A549 (cell line): Measurements from ENCODE around the gene TFEB. TPM values are rescaled to one million over a fixed set of nuclear protein-coding genes. Genes with fewer than 3 reads are reported as not detected.

Experiments
- ATAC-seq, 2 experiments: fragments of 200-7000 bp in 1 of 2; fragments of >200 bp in 1 of 2; cut with Nextera tagmentation in 1 of 2; cut with Tn5 transposase in 1 of 2; 3 replicates each; pipeline versions ENCODE4 v1.8.0 to v1.9.1; 2018 to 2020; ENCODE audit warnings: mild to moderate bottlenecking in 1 of 2, moderate library complexity in 1 of 2
- CTCF ChIA-PET: fragments of 300-600 bp; sonication (Branson Sonifier 250); formaldehyde crosslinking; extraction: SDS; loops from one replicate; lab custom pipeline; 2021; ENCODE audit warnings: antibody characterized with exemption, inconsistent platforms; lab: Yijun Ruan, JAX
- POLR2A ChIA-PET: fragments of 350-600 bp; formaldehyde crosslinking; extraction: SDS; loops from one replicate; lab custom pipeline; 2021; ENCODE audit warnings: antibody characterized with exemption, inconsistent platforms; lab: Yijun Ruan, JAX
- DNase-seq, 2 experiments: peaks; one replicate each; pipeline versions ENCODE4 v3.0.0 to v3.0.0-alpha.2; 2011 to 2016; ENCODE audit warnings: low read depth in 1 of 2, low spot score in 1 of 2
- FAIRE-seq: peaks from 2 replicates; lab custom pipeline; 2011; peaks lifted over from hg19 to GRCh38; lab: Jason Lieb, UNC
- H3K27ac ChIP-seq, 2 experiments: fragments of >200 bp; sonication (Bioruptor Twin); formaldehyde crosslinking; 3 replicates each; pipeline ENCODE4 v1.5.1; 2016 to 2017
- H3K4me1 ChIP-seq: fragments of >200 bp; sonication (Bioruptor Twin); formaldehyde crosslinking; 3 replicates; pipeline ENCODE4 v1.6.1; 2016
- H3K4me2 ChIP-seq: fragments of >200 bp; sonication (Bioruptor Twin); formaldehyde crosslinking; 3 replicates; pipeline ENCODE4 v1.6.1; 2016
- H3K4me3 ChIP-seq: fragments of >200 bp; sonication (Bioruptor Twin); formaldehyde crosslinking; 3 replicates; pipeline ENCODE4 v1.5.1; 2016
- H3K9me3 ChIP-seq: fragments of >200 bp; sonication (Bioruptor Twin); formaldehyde crosslinking; 3 replicates; pipeline ENCODE4 v1.6.1; 2016
- CEBPB ChIP-seq, 2 experiments: fragments of >200 bp in 1 of 2; sonication (Bioruptor Twin) in 1 of 2; formaldehyde crosslinking in 1 of 2; IDR thresholded peaks; 2 replicates each; pipeline ENCODE4 v1.6.1; 2012 to 2016
- CHD4 ChIP-seq: fragments of 200-600 bp; sonication (generic); IDR thresholded peaks from 2 replicates; pipeline ENCODE4 v1.6.1; 2016; ENCODE audit warnings: antibody characterized with exemption, mild to moderate bottlenecking, borderline replicate concordance
- FOSB ChIP-seq: fragments of 250-450 bp; sonication (Bioruptor Pico); IDR thresholded peaks from 2 replicates; pipeline ENCODE4 v1.5.0; 2020; ENCODE audit warnings: mild to moderate bottlenecking, moderate library complexity
- HEYL ChIP-seq: fragments of 250-450 bp; sonication (Bioruptor Pico); IDR thresholded peaks from 2 replicates; pipeline ENCODE4 v1.8.0; 2021; ENCODE audit warnings: mild to moderate bottlenecking, moderate library complexity
- POLR2A ChIP-seq: IDR thresholded peaks from 2 replicates; pipeline ENCODE4 v1.6.1; 2012; ENCODE audit warnings: mild to moderate bottlenecking, low read length
- POLR2AphosphoS2 ChIP-seq: conservative IDR thresholded peaks from 2 replicates; pipeline ENCODE4 v1.6.1; 2012; ENCODE audit warnings: low read length, improper control_type of control experiment, inconsistent platforms
- RCOR1 ChIP-seq: fragments of 150-350 bp; IDR thresholded peaks from 2 replicates; pipeline ENCODE4 v1.6.1; 2014; ENCODE audit warnings: antibody characterized with exemption, low read length, low read depth
- RNF2 ChIP-seq: fragments of 200-600 bp; sonication (generic); IDR thresholded peaks from 2 replicates; pipeline ENCODE4 v1.6.1; 2016; ENCODE audit warnings: low read depth, mild to moderate bottlenecking, antibody characterized with exemption, moderate library complexity, borderline replicate concordance
- SMC3 ChIP-seq: fragments of >200 bp; sonication (Bioruptor Twin); formaldehyde crosslinking; IDR thresholded peaks from 3 replicates; pipeline ENCODE4 v1.6.1; 2018; ENCODE audit warnings: inconsistent platforms
- TFCP2L1 ChIP-seq: fragments of 250-450 bp; sonication (Bioruptor Pico); IDR thresholded peaks from 2 replicates; pipeline ENCODE4 v1.5.0; 2021; ENCODE audit warnings: mild to moderate bottlenecking
- WGBS: methylation state at CpG from one replicate; pipeline ENCODE4 v1.1.6; 2017; ENCODE audit errors: missing lambda C conversion rate; 5-methylcytosine and 5-hydroxymethylcytosine counted together
- polyA plus RNA-seq, 4 experiments: library from polyadenylated mRNA; depleted of rRNA in 3 of 4; stranded (reverse); fragments of >200 nt; fragmentation: RNase III in 1 of 4; extraction: RNeasy Plus Mini Kit Qiagen cat#74134 plus additional on column Dnase treatment in 1 of 4; gene quantifications; 2 replicates in 3 of 4; 3 replicates in 1 of 4; pipeline ENCODE4 v1.2.3, GENCODE V29; 2011 to 2017
- TF ChIP-seq, protein P1 (sequence below): fragments of 200-600 bp; sonication (generic); IDR thresholded peaks from 2 replicates; pipeline ENCODE4 v1.6.1; 2016; ENCODE audit warnings: antibody characterized with exemption, mild to moderate bottlenecking, moderate library complexity
- TF ChIP-seq, protein P2 (sequence below): fragments of >200 bp; sonication (Bioruptor Twin); formaldehyde crosslinking; IDR thresholded peaks from 3 replicates; pipeline ENCODE4 v1.6.1; 2016
- TF ChIP-seq, protein P3 (sequence below): IDR thresholded peaks from 2 replicates; pipeline ENCODE4 v1.6.1; 2012
- TF ChIP-seq, protein P4 (sequence below): IDR thresholded peaks from 2 replicates; pipeline ENCODE4 v1.6.1; 2012; ENCODE audit warnings: low read depth, borderline replicate concordance

Gene TFEB
- polyA plus RNA-seq, 2 of the 4 experiments (the other 2 are of a cell fraction), result 3.1 to 6.1 TPM

DNA sequence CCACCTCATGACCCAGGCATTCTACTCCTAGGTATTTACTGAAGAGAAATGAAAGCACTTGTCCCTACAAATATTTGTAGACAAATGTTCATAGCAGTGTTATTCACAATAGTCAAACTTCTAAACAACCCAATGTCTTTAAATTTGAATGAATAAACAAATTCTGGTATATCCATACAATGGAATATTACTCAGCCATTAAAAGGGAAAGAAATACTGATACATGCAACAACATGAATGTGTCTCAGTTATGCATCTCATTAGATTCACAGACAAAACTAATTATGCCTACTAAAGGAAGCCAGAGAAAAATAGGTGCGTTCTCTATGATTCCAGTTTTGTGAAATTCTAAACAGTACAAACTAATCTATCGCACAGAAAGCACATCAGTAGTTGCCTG lies 66.4 kb downstream of the TFEB start (continued):
- TF ChIP-seq, protein P1, sequence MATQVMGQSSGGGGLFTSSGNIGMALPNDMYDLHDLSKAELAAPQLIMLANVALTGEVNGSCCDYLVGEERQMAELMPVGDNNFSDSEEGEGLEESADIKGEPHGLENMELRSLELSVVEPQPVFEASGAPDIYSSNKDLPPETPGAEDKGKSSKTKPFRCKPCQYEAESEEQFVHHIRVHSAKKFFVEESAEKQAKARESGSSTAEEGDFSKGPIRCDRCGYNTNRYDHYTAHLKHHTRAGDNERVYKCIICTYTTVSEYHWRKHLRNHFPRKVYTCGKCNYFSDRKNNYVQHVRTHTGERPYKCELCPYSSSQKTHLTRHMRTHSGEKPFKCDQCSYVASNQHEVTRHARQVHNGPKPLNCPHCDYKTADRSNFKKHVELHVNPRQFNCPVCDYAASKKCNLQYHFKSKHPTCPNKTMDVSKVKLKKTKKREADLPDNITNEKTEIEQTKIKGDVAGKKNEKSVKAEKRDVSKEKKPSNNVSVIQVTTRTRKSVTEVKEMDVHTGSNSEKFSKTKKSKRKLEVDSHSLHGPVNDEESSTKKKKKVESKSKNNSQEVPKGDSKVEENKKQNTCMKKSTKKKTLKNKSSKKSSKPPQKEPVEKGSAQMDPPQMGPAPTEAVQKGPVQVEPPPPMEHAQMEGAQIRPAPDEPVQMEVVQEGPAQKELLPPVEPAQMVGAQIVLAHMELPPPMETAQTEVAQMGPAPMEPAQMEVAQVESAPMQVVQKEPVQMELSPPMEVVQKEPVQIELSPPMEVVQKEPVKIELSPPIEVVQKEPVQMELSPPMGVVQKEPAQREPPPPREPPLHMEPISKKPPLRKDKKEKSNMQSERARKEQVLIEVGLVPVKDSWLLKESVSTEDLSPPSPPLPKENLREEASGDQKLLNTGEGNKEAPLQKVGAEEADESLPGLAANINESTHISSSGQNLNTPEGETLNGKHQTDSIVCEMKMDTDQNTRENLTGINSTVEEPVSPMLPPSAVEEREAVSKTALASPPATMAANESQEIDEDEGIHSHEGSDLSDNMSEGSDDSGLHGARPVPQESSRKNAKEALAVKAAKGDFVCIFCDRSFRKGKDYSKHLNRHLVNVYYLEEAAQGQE, result no peak
- TF ChIP-seq, protein P2, sequence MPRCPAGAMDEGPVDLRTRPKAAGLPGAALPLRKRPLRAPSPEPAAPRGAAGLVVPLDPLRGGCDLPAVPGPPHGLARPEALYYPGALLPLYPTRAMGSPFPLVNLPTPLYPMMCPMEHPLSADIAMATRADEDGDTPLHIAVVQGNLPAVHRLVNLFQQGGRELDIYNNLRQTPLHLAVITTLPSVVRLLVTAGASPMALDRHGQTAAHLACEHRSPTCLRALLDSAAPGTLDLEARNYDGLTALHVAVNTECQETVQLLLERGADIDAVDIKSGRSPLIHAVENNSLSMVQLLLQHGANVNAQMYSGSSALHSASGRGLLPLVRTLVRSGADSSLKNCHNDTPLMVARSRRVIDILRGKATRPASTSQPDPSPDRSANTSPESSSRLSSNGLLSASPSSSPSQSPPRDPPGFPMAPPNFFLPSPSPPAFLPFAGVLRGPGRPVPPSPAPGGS, result no peak

DNA sequence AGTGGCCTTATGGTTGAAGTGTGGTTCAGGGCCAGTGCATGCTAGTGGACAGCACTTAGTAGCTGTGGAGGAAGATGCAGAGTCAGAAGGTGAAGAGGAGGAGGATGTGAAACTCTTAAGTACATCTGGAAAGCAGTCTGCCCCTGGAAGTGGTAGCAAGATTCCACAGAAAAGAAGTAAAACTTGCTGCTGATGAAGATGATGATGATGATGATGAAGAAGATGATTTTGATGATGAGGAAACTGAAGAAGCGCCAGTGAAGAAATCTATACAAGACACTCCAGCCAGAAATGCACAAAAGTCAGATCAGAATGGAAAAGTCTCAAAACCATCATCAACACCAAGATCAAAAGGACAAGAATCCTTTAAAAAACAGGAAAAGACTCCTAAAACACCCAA lies 68.2 kb downstream of the TFEB start:
- DNase-seq, result no peak
- ATAC-seq, result no peak
- TF ChIP-seq CEBPB (IDR thresholded peaks at IDR 0.05) (no peak), SMC3 (no peak), POLR2A (no peak), FOSB (CRISPR knock-in tag) (no peak), CHD4 (no peak)
- TF ChIP-seq, protein P3, sequence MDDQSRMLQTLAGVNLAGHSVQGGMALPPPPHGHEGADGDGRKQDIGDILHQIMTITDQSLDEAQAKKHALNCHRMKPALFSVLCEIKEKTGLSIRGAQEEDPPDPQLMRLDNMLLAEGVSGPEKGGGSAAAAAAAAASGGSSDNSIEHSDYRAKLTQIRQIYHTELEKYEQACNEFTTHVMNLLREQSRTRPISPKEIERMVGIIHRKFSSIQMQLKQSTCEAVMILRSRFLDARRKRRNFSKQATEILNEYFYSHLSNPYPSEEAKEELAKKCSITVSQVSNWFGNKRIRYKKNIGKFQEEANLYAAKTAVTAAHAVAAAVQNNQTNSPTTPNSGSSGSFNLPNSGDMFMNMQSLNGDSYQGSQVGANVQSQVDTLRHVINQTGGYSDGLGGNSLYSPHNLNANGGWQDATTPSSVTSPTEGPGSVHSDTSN, result no peak
- H3K4me3 ChIP-seq, result no peak overlapping the region
- POLR2A ChIA-PET, result no interaction called here
- no peak overlapping the region for H3K27ac ChIP-seq
- H3K4me2 ChIP-seq, result no peak overlapping the region
- H3K9me3 ChIP-seq, result no peaks in the 10 kb centered on the region
- CTCF ChIA-PET, result no interaction called here
- 56% methylated on average over 1 of the region's 1 CpG for WGBS
- H3K4me1 ChIP-seq, result no peaks in the 10 kb centered on the region
- no peak for FAIRE-seq

DNA sequence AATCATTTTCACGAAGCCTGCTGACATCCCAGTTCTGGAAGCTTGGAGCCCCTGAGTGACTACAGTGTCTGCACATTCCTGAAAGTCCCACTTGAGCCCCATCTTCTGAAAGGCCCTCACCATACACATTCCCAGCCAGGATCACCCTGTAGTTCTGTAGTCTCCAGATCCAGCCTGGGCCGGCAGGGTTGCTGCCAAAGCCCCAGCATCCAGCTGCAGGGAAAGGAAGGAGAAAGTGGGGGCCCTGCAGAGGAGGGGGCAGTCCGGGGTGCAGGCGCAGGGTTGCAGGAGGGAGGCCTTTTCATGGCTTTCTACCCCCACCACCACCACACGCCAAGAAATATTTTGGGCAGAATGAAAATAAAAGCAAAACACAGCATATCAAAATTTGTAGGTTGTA lies 71.1 kb downstream of the TFEB start:
- 41% methylated on average over 5 of the region's 5 CpGs for WGBS
- no peak overlapping the region for H3K27ac ChIP-seq
- CTCF ChIA-PET, result interaction anchor here (3.5 kb wide), 1 partner anchor 20 kb away, joined by 19 read pairs; no protein-coding TSS in a partner anchor
- ATAC-seq, result no peak
- FAIRE-seq, result no peak
- no peaks in the 10 kb centered on the region for H3K4me1 ChIP-seq
- no peak overlapping the region for H3K4me2 ChIP-seq
- H3K4me3 ChIP-seq, result no peak overlapping the region
- POLR2A ChIA-PET, result no interaction called here
- no peak for DNase-seq
- TF ChIP-seq, protein P1, result no peak
- TF ChIP-seq HEYL (CRISPR knock-in tag), result no peak
- TF ChIP-seq CHD4, result no peak
- no peak for TF ChIP-seq RNF2
- TF ChIP-seq, protein P4, sequence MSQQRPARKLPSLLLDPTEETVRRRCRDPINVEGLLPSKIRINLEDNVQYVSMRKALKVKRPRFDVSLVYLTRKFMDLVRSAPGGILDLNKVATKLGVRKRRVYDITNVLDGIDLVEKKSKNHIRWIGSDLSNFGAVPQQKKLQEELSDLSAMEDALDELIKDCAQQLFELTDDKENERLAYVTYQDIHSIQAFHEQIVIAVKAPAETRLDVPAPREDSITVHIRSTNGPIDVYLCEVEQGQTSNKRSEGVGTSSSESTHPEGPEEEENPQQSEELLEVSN, result no peak
- TF ChIP-seq RCOR1, result no peak
- no peak for TF ChIP-seq POLR2AphosphoS2
- TF ChIP-seq, protein P3, result no peak
- TF ChIP-seq TFCP2L1 (CRISPR knock-in tag), result no peak
- H3K9me3 ChIP-seq, result no peaks in the 10 kb centered on the region
